ENCODE results near the gene NAV2.

The NAV2 gene

DNA sequence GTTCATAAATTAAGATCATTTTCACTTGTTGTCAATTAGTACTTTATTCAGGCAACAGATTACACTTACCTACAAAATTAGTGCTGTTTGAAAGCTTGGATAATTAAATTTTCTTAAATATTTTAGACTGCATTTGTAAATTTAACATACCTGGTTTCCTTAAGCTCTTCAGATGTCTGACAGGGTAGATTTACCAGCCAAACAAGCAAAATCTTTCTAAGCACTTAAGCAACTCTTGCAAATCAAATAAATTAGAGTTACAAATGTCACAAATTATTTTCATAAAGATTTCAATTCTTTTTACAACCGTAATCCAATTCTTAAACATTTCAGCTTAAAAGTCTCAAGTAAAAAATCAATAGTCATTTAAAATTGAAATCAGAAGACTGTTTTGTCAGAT lies 317.8 kb downstream of the NAV2 start:
- no peak for DNase-seq

DNA sequence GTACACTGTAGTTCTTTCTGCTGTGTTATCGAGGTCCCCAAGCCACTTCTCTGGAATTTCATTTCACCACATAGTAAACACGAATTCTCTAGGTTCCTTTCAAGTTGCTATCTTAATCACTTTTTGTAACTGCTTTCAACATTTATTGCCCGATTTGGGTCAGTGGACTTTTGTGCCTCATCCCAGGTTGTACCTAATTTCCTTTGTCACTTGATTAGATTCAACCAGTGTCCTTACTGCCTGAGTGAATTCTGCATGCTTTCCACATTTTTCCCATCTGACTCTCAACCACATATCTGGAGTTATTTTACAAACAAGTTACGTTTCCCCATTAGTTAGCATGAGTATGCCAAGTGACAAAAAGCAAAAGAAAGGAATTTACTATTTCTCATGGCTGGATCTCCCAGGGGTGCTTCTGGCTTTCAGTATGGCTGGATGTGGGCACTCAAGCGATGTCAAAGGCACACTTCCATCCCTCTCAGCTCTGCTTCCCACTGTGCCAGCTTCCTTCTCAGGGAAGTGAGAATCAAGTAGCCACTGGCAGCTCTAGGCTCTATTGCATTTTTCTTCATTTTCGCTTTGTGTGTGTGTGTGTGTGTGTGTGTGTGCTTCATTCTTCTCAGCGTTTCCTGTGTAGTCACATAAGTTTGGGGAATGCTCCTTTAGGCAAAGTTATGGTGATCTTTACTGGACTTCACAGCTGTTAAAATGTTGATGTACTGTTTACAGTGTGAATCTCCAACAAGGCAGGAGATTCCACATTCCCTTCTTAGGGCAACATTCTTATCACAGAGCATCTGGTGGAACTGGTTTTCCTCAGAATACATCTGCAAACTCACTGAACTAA lies 318.7 kb downstream of the NAV2 start:
- no peak for DNase-seq

DNA sequence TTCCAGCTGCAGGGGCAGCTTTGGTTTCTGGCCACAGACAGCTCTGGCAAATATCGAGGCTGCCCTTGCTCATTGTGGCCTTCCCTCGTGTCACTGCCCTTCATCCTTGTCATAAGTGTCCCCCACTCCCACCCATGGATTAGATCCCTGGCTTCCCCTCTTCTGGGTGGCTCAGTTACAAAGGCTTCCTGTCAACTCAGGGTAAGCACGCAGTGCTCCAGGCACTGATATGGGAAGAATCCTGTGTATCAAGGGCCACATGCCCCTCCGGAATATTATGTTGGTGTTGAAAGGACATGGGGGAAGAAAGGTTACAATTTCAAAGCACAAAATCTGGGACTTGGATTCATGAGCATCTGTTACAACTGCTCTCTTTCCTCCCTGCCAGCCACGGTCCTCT lies 319.5 kb downstream of the NAV2 start:
- no peak for DNase-seq

DNA sequence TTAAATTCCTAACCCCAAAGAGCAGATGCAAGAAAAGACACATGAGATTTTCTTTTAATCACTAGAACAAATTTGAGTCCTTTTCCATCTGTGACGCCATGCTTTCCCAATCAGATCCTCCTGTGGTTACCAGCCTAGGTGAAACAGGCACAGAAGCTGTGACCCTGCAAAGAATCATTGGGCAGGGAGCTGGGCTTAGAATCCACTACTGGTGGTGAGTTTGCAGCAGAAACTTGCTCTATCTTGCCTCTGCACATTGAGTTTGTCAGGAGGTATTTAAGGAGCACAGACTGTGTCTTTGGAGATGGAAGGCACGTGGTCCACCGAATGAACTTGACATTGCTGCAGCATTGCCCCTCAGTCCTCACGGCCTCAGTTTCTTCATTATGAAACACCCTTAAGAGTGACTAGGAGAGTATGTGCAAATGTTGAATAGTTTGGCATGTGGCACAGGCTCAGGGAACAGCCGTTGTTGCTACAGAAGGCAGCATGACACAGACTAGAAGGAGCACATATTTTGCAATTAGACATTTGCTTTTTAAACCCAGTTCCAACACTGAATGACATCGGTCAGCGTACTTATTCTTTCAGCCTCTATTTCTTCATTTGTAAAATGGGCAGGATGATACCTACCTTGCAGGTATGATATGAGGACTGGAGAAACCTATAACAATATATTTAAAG lies 320.1 kb downstream of the NAV2 start:
- DNase-seq, result no peak

DNA sequence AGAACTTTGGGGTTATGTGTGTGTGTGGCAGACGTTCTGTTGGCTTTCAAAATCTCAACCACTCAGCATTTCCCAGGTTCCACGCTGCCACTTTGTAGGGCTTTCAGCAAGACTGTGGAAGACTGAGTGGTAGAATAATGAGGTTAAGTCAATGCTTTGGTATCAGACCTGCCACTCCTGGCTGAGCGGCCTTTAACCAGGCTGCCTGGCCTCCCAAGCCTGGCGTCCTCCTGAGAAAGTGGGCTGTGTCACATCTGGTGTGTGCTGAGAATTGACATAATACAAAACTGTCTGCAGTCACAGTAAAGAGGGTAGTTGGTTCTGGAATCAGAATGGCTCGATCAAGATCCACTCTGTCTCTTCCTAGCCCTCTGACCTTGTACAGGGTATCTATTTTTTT lies 321.2 kb downstream of the NAV2 start:
- DNase-seq, result no peak

DNA sequence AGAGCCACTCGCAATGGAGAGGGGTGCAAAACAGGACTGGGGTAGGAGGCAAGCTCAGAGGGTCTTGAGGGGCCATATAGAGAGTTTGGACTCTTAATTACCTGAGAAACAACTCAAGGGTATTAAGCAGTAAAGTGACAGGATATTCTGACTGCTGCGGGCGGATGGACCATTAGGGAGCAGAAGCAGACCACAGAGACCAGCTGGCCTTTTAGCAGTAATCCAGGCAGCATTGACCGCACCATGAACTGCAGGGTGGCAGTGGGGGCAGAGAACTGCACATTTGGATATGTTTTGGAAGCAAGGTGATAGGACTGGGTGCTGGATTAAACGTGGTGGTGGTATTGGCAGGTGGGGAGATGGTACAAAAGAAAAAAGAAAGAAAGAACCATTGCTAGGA lies 322.3 kb downstream of the NAV2 start:
- no peak for DNase-seq

DNA sequence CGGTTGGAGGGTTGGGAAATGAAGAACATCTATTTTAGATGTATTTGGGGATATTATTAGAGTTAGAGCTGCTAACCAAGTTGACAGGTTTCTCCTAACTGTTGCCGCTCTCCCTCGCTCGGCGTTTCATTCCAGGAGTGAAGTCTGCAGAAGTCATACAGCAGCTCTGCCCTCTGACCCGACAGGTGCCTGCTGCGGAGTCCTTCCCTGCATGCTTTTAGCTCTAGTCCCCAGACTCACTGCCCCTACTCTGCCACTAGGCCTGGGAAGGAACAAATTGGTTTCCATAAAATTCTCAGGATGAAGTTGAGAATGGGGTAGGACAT lies 322.7 kb downstream of the NAV2 start:
- DNase-seq, result no peak

DNA sequence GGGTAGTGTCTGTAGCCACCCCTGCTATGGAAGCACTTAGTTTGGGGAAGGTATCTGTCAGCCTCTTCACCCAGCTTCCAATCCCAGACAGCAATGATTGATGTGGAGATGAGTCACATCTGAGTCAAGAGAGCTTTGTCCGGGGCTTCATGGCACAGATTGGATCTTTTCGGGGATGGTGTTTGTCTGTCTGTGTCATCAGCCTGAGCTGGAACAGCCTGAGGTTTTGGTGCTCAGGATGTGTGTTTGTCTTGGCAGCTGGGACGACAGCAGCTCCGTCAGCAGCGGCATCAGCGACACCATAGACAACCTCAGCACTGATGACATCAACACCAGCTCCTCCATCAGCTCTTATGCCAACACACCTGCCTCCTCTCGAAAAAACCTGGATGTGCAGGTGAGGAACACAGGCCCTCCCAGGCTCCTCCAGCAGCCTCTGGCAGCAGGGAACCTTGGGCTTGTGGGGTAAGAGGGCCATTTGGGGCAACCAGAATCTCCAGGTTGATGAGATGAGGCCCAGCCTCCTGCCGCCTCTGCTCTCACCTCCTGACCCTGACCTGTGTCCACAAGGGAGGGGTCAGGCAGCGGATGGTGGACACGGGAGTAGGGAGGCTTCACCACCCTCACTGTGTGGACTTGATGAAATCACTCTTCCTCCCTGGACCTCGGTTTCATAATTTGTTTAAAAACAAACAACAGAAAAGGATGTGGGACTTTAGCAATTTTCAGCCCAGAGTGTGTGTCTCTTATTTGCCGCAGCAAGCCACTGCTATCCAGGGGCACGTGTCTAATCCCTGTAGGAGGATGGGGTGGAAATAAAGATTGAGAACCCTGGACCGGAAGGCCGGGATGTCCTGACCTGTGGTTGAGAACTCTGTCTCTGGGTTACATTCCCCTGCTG lies 323.3 kb downstream of the NAV2 start:
- no peak for DNase-seq

DNA sequence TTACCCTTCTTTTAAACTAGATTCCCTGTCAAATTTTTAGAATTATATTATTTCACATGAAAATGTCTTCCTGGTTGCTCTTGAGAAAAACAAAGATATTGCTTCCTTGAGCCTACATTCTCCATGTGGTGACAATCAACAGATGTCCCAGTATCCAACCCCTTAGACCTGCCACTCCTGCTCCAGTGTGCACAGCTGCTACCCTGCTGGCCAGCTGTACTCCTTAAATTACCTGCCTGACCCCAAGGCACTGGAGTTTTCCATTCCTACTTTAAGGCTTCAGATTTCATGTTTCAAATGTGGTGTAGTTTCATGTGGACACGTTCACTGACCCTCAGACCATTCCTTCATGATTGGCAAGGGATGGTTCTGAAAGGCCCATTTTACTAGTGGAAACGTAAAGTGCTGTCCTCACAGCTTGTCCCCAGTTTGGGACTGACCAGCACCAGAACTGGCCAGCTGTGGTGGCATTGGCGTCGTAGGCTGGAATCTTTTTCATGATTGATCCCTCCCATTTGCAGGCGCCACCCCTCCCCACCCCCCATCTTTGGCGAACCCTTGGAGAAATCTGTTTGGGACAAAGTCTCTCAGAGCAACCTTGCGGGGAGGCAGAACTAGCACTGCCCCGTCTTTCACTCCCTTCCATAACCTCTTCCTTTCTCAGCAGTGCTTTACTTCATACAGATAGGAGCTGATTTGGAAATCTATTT lies 324.1 kb downstream of the NAV2 start:
- DNase-seq, result no peak

DNA sequence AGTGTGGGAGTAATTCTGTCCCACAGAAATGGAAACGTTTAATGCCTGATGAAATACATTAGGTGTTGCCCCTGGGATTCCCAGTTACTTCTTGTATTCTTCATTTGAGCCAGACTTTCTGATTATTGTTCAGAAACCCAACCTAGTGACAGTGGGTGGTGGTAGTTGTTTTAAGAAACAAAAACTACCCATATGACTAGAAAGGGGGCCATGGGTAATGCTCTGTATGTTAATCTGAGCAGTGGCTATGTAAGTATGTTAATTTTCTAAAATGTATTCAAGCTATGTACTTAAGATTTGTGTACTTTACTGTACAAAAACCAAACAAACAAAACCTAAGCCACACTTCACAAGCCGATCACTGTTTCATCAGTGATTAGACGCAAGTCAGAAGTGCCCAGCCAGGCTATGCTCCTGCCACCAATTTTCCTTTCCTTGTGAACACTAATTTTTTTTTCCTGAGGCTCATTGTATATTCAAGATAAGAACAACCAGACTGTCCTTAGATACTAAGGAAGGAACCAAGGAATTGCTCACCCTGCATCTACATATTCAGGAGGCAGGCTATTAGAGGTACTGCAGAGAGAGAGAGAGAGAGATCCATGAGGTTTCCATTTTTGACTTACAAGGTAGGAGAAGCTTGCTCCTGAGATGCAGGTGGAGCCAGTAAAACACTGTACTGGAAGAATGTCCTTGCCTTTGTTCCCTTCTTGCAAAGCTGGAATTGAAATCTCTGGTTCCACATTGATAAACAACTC lies 324.9 kb downstream of the NAV2 start:
- DNase-seq, result no peak

DNA sequence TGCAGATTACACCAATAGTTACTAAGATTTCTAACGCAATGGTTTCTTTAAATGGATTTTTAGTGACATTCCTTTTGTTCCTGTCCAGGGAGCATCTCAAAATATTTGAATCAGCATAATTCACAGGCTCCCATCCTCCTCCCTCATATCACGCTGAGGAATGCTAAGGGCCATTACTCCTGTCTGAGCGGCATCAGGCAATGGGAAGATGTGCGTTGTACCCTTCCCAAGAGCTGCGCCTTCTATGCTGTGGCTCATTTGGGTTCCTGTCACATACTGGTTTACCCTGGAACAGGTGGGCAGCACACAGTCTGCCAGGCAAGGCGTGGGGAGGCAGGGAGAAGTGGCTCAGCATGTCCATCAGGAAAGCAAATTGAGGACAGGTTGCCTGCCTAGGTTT lies 325.8 kb downstream of the NAV2 start:
- no peak for DNase-seq

DNA sequence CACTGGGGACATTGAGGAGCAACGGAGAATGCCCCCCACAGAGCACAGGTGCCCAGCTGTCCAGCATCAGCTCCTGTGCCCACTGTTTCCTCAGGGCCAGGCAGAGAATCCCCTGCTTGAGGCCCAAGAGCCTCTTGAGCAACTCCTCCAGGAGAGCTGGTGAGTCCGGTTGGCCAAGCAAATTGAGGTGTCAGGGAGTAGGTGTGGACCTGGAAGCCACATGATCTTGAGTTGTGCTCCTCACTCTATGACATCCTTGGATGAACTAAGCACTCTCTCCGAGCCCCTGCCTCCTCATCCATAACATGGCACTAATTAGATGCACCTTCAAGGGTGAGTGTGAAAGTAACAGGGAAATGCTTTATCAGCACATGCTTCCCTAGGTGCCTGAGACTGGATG lies 326.3 kb downstream of the NAV2 start:
- DNase-seq, result no peak

DNA sequence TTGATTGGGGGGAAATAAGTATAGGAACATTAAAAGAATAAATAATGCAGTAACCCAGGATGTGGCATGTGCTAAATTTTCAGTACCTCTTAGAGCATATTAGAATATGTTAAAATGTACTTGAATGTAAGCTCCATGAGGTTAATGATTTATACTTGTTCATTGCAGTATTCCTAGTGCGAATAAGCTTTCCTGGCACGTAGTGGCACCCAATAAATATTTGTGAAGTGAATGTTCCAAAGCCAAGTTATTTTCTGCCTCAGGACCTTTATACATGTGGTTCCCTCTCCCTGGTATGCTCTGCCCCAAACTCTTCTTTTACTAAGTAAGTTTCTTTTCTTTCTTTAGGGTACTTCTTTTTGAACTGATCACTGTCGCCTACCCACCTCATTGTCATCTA lies 328.9 kb downstream of the NAV2 start:
- DNase-seq, result no peak

DNA sequence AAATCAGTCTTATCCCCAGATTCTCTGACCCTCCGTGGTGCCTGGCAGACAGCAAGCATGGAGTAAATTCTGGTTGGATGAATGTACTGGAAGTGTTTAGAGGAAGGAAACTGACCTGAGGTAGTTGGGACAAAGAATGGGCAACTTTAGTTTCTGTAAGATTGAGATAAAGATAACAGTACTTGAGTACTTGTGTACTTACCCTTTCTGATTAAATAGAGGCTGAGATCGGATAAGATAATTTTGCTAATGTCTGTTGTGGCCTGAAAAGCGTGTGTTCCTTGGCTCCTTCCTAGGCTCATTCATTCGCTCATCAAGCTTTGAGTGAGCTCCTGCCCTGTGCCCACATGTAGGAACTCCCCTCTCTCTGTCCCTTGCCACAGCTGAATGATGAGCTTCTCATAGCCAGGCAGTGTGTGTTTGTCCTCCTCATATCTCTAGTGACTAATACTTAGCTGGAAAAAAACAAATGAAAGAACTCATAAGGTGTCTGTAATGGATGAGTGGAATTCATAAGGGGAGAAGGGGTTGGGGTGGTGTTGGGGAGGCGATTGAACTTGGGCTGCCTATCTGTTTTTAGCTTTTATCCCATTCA lies 329.5 kb downstream of the NAV2 start:
- no peak for DNase-seq

DNA sequence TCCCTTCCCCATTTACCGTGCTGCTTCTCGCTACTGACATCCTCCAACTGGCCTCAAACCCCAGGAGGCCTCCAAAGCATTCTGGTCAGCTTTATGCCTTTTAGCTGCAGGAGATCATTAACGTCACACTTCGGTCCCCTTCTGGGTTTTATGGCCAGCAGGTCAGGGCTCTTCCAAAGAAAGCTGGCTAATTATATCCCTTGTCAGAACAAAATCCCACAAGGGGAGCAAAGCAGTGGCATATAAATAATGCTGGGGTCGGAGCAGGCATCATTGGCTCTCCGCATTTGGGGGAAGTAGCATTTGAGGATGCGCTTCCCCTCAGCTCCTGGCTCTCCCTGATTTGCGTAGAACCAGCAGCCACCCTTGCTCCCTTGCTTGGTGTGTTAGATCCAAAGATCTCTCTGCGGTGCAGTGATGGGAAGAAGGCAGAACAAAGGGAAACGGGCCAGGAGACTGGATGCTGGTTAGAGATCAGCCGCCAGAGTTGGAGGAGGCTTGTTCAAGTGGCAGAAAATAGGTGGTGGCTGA lies 330.2 kb downstream of the NAV2 start:
- no peak for DNase-seq

DNA sequence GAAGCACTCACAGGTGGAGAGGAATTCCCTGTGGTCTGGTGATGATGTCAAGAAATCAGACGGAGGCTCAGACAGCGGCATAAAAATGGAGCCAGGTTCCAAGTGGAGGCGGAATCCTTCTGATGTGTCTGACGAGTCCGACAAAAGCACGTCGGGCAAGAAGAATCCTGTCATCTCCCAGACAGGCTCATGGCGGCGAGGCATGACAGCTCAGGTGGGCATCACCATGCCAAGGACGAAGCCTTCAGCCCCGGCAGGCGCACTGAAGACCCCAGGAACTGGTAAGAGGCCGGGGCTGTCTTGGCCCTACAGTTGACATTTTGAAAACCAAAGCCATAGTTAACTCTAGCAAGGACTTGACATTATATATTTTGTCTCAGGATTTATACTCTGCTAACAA lies 331.4 kb downstream of the NAV2 start:
- DNase-seq, result no peak

DNA sequence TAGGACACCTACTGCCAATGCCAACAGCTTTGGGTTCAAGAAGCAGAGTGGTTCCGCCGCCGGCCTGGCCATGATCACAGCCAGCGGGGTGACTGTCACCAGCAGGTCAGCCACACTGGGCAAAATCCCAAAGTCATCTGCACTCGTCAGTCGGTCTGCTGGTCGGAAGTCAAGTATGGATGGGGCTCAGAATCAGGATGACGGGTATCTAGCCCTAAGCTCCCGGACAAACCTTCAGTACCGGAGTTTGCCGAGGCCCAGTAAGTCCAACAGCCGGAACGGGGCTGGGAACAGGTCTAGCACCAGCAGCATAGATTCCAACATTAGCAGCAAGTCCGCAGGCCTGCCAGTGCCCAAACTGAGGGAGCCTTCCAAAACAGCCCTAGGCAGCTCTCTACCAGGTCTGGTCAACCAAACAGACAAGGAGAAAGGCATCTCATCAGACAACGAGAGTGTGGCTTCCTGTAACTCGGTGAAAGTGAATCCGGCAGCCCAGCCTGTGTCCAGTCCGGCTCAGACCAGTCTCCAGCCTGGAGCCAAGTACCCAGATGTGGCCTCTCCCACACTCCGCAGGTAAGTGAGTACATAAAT lies 332.6 kb downstream of the NAV2 start:
- DNase-seq, result no peak

DNA sequence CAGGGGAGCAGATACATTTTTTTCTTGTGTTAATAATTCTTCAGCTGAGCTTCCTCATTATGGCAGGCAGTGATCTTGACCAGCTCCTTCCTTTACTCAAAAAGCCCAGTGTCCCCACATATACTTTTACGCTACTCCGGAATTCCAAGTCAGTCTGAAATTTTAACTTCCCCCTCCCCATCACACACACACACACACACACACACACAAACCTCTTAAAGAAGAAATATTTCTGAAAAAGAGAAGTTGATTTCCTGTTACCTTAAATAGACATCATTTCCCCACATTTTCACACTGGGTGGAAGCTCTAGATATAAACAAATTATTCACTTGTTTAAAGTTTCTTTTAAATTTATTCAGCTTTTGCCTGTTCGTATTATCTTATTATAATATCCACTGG lies 333.8 kb downstream of the NAV2 start:
- no peak for DNase-seq

DNA sequence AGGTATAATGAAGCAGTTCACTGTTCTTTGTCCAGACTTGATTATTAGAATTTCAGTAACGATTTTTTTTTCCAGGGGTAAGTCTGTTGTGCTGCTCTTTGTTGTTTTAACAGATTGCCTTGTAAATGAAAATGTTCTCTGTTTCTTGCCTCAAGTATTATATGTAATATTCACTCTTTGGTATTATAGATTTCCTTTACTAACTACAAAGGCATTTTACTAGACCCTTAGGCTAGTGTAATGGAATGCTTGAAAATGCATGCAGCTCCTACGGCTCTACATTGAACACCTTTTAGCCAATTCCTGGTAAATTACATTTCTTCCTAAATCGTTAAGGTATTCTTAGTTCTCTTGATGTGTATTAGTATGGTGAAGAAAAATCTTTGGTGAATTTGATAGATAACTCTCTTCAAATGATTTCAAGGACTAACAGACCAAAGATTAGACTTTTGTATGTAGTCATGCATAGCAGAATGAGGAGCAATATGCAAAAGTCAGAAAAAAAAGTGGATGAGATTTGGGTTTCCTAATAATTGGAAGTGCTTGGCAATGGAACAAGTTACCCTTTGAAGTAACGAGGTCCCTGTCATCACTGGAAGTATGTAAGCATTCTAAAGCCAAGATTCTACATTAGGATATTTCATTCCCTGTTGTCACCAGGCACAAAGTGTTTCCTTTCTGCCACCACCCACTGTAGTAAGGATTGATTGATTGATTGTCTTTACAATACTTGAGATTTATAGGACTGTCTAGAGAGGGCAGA lies 334.6 kb downstream of the NAV2 start:
- no peak for DNase-seq

DNA sequence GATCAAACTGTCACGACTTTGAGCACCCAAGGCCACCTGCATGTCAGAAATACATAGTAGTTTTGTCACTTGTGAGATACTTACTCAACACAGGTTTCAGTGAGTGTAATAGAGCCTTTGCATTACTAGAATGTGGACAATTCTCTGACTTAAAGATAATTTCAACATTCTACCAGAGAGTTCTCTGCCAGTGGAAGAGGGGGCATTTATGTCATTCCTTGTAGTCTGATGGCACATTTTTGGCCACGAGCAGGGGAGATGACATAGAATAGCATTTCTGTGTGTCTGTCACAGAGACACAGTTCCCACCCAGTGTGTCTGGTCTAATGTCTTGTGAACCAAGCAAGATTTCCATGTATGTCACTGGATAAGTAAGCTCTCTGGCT lies 335.1 kb downstream of the NAV2 start:
- DNase-seq, result no peak
